Astrocyte of the cerebellum (primary cell): ENCODE measurements around the gene DCAKD.

ENCODE experiments used
- DNase-seq: peaks from one replicate; pipeline ENCODE4 v3.0.0-alpha.2; 2011; ENCODE audit warnings: low read depth
- H3K4me3 ChIP-seq: 2 replicates; pipeline ENCODE4 v1.5.1; 2011; ENCODE audit warnings: mild to moderate bottlenecking, low read depth, low read length, moderate library complexity
- in situ Hi-C: cut with HindIII; loops from 2 replicates; pipeline ENCODE4 v1.10.0; 2017; ENCODE audit warnings: low sequenced_read_pairs
- TF ChIP-seq, protein P1 (sequence below): IDR thresholded peaks from 2 replicates; pipeline ENCODE4 v1.5.1; 2012; ENCODE audit warnings: low read length, low read depth, moderate library complexity, mild to moderate bottlenecking; ENCODE audit errors: missing control alignments

The DCAKD gene

DNA sequence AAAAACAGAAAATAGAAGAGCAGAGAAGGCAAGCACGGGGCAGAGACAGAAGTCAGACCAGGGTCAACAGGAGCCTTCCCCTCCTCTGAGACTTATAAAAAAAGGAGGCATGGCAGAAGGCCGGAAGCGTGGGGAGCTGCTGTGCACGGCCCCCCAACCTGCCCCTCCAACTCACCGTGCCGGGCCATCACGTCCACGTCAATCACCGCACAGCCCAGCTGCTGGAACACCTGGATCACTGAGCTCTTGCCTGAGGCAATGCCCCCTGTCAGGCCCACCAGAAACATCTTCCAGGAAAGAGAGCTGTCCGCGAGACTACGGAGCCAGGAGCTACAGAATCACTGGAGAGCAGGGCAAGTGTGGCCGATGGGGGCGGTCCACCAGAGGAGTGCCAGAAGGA is 16.8 kb downstream of the DCAKD start:
- H3K4me3 ChIP-seq = no peak overlapping the region
- in situ Hi-C loops = no loop called here
- TF ChIP-seq, protein P1, sequence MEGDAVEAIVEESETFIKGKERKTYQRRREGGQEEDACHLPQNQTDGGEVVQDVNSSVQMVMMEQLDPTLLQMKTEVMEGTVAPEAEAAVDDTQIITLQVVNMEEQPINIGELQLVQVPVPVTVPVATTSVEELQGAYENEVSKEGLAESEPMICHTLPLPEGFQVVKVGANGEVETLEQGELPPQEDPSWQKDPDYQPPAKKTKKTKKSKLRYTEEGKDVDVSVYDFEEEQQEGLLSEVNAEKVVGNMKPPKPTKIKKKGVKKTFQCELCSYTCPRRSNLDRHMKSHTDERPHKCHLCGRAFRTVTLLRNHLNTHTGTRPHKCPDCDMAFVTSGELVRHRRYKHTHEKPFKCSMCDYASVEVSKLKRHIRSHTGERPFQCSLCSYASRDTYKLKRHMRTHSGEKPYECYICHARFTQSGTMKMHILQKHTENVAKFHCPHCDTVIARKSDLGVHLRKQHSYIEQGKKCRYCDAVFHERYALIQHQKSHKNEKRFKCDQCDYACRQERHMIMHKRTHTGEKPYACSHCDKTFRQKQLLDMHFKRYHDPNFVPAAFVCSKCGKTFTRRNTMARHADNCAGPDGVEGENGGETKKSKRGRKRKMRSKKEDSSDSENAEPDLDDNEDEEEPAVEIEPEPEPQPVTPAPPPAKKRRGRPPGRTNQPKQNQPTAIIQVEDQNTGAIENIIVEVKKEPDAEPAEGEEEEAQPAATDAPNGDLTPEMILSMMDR = no peak
- DNase-seq = no peak

DNA sequence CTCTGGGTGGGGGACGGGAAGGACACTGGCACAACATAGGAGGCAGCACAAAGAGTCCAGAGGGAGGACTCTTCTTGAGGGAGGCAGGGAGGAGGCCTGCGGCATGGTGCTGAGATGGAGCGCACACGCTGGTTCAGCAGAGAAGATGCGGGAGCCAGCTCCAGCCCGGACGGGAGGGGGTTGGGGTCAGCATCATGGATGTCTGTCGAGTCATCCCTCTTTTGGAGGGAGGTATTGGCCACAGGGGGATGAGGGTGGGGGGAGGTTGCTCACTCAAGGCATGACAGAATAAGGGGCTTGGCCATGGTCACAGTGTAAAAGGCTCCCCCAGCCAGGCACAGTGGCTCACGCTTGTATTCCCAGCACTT is 19.3 kb downstream of the DCAKD start:
- no peak overlapping the region for H3K4me3 ChIP-seq
- TF ChIP-seq, protein P1 = no peak
- no peak for DNase-seq
- in situ Hi-C loops = no loop called here

DNA sequence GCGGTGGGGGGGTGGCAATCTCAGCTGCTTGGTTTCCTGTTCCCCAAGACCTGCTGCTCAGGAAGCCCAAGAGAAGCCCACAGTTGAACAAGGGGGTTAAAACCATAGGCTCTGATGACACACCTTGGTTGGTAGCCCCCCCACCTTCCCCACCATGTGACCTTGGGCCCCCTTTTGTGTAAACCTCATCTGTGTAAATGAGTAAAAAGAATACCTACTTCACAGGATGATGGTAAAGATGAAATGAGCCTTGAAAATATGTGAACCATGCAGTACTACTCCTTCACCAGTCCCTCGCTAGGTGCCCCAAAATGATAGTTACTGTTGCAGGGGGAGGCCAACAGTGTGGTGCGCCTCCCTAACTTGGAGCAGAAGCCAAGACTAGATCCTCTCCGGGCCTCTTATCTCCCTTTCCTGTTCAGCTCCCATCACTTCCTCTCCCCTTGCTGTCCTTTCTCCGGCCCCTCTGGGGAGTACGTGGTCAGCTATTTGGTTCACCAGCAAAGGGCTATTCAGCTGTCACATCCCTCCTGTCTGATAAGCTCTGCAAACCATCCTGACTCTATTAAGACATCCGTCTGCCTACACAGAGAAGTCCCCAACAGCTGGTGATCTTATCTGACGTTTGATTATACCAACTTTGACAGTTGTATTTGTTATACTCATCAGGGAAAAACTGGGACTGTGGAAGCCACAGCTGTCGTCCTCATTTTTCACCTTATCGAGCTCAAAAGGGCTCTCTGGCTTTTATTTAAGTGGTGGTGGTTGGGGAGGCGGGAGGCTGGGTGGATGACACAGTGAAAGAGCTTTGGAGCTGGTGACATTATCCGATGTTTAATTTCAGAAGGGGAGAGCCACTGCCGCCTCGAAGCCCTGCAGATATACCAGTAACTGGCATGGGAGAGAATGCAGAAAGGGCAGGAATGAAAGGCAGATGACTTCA is 19.9 kb downstream of the DCAKD start:
- TF ChIP-seq, protein P1 = no peak
- no peak for DNase-seq
- in situ Hi-C loops = no loop called here
- no peak overlapping the region for H3K4me3 ChIP-seq

DNA sequence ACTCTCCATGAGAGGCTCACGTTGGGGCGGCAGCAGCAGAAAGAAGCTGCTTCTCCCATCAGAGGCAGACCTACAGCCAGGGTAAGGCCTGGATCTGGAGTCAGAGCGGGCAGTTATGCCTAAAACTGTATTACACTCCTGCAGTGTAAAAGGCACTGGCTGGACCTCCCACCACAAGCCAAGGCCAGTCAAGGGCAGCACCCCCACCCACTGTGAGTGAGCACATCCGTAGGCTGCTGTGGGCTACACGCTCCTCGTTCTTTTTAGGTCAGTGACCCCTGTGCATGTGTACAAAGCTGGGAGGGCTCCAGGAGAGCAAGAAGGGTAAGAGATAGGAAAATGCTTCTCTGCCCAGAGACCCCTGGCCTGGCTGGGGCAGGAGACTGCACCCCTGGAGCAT is 20.7 kb downstream of the DCAKD start:
- no peak for DNase-seq
- no peak overlapping the region for H3K4me3 ChIP-seq
- TF ChIP-seq, protein P1 = no peak
- in situ Hi-C loops = no loop called here

DNA sequence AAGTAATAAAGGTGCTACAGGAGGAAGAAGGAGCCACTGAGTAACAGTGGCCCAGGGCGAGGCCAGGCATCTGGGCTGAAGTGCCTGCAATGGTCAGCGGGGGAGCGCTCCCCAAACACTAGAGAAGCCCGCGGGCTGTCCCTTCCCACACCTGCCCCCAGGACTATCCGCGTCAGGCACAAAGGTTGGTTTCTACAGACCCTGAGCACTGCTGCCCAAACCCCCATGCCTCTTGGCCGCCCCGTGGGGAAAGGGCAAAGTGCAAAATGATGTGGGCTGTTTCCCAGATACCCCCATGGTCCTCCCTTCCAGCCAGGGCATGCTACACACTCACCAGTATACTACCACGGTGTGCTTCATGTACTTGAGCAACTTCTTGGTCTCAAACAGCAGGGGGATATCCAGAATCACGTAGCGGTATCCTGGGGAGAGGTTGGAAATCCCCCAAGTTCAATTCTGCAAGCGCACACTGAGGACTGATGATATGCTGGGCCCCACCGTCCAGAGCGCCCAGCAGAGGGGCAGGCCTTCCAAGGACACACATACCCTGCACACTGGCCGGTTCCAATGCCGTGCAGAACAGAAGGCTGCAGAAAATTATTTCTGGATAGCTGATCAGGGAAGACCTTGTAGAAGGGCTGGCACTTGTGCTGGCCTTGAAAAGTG is 21.5 kb downstream of the DCAKD start:
- TF ChIP-seq, protein P1 = no peak
- H3K4me3 ChIP-seq = no peak overlapping the region
- in situ Hi-C loops = no loop called here
- DNase-seq = no peak

DNA sequence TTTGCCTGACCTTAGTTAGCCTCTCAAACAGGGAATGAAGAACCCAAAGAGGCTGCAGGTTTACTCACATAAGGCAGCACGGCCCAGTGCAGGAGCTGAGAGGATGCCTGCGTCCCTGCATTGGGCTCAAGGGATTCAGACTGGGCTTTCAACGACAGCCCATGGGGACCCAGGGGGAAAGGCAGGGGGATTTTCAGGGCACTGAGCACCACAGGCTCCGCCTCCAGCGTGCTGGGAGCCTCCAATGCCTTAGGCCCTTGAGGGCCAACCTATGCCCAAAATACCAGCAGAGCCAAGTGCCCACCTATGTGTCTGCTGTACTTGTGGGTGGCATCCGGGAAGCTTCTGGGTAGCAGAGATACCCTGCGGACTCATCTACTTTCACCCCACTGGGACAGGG is 22.3 kb downstream of the DCAKD start:
- TF ChIP-seq, protein P1 = no peak
- DNase-seq = no peak
- H3K4me3 ChIP-seq = no peak overlapping the region
- in situ Hi-C loops = no loop called here
